Measurements from ENCODE around the gene SMPD1. TPM values are rescaled to one million over a fixed set of nuclear protein-coding genes. Genes with fewer than 3 reads are reported as not detected.

SMPD1 gene
- total and polyA plus RNA-seq, 2 experiments from 2014 or later, result 0.76 to 0.97 TPM

DNA sequence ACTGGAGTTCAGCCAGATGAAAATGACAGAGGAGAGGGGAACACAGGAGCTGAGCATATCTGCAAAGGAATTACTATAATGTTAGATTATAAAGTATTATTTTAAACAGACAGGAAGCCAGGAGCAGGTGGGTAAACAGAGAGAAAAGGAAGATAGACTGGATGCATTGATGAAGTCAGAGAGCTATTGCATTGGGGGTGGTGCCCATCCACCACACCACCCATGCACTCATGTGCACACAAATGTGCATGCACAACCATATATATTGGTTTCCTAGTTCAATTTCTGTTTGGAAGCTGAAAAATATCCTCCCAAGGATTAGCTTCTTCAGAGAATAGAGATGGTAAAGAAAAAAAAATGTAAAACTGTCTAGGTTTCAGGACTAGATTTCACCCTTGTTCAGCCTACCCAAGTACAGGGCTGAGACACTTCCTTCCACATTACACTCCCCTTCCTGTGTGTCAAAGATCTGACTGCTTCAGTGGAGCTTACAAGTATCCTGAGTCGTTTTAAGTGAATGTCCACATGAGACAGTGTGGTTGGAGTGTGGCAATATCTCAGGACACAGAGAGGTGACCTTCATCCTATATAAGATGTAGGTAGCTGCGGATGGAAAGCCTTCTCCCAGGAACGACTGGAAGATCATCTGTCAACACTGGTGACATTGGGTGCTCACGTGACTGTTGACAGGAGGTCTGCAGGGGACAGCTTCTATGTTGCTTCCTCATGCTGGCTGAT is 12.2 kb upstream of the SMPD1 start (continued):
- TF ChIP-seq, protein P1, sequence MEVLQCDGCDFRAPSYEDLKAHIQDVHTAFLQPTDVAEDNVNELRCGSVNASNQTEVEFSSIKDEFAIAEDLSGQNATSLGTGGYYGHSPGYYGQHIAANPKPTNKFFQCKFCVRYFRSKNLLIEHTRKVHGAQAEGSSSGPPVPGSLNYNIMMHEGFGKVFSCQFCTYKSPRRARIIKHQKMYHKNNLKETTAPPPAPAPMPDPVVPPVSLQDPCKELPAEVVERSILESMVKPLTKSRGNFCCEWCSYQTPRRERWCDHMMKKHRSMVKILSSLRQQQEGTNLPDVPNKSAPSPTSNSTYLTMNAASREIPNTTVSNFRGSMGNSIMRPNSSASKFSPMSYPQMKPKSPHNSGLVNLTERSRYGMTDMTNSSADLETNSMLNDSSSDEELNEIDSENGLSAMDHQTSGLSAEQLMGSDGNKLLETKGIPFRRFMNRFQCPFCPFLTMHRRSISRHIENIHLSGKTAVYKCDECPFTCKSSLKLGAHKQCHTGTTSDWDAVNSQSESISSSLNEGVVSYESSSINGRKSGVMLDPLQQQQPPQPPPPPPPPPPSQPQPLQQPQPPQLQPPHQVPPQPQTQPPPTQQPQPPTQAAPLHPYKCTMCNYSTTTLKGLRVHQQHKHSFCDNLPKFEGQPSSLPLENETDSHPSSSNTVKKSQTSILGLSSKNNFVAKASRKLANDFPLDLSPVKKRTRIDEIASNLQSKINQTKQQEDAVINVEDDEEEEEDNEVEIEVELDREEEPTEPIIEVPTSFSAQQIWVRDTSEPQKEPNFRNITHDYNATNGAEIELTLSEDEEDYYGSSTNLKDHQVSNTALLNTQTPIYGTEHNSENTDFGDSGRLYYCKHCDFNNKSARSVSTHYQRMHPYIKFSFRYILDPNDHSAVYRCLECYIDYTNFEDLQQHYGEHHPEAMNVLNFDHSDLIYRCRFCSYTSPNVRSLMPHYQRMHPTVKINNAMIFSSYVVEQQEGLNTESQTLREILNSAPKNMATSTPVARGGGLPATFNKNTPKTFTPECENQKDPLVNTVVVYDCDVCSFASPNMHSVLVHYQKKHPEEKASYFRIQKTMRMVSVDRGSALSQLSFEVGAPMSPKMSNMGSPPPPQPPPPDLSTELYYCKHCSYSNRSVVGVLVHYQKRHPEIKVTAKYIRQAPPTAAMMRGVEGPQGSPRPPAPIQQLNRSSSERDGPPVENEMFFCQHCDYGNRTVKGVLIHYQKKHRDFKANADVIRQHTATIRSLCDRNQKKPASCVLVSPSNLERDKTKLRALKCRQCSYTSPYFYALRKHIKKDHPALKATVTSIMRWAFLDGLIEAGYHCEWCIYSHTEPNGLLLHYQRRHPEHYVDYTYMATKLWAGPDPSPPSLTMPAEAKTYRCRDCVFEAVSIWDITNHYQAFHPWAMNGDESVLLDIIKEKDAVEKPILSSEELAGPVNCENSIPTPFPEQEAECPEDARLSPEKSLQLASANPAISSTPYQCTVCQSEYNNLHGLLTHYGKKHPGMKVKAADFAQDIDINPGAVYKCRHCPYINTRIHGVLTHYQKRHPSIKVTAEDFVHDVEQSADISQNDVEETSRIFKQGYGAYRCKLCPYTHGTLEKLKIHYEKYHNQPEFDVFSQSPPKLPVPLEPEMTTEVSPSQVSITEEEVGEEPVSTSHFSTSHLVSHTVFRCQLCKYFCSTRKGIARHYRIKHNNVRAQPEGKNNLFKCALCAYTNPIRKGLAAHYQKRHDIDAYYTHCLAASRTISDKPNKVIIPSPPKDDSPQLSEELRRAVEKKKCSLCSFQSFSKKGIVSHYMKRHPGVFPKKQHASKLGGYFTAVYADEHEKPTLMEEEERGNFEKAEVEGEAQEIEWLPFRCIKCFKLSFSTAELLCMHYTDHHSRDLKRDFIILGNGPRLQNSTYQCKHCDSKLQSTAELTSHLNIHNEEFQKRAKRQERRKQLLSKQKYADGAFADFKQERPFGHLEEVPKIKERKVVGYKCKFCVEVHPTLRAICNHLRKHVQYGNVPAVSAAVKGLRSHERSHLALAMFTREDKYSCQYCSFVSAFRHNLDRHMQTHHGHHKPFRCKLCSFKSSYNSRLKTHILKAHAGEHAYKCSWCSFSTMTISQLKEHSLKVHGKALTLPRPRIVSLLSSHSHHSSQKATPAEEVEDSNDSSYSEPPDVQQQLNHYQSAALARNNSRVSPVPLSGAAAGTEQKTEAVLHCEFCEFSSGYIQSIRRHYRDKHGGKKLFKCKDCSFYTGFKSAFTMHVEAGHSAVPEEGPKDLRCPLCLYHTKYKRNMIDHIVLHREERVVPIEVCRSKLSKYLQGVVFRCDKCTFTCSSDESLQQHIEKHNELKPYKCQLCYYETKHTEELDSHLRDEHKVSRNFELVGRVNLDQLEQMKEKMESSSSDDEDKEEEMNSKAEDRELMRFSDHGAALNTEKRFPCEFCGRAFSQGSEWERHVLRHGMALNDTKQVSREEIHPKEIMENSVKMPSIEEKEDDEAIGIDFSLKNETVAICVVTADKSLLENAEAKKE (CRISPR knock-in tag; IDR thresholded peaks at IDR 0.05), result no peak
- TF ChIP-seq NANOG (IDR thresholded peaks at IDR 0.05; ENCODE audit: borderline replicate concordance), result no peak

DNA sequence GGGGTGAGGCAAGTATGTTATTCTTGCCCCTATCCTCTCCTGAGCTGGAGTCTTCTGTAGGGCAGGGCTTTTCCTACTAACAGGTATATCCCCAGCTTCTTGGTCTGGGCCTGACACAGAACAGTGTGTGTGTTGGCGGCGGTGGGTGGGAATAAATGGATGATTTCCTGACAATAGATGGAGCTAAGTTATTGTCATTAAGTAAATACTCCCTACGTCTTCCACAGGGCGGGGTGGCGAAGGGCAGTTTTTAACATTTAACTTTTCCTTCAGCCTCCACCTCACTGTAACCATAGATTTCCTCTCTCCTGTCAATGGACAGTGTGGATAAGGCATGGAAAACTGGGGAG is 11.7 kb upstream of the SMPD1 start:
- Histone ChIP-seq H4K20me1 (replicated peaks; ENCODE audit: insufficient read depth) (no peaks in the 10 kb centered on the region), H3K27ac (ENCODE audit: low read depth) (no peak overlapping the region), H3K27me3 (ENCODE audit: insufficient read depth) (no peaks in the 10 kb centered on the region), H3K79me2 (replicated peaks; ENCODE audit: insufficient read depth) (no peaks in the 10 kb centered on the region), H3K9me2 (ENCODE audit: insufficient read depth) (no peaks in the 10 kb centered on the region), H3K4me1 (ENCODE audit: insufficient read depth) (peaks cover 12% of the 10 kb centered on the region), H2AFZ (no peak overlapping the region), H3K36me3 (ENCODE audit: insufficient read depth) (no peaks in the 10 kb centered on the region), H3F3A (replicated peaks; ENCODE audit: low read depth) (peaks cover 3% of the 10 kb centered on the region; the same call in 1 of the 2 replicates), H3K4me2 (no peak overlapping the region), H3K4me3 (no peak overlapping the region)
- DNase-seq (ENCODE audit: low spot score), result no peak
- no peak overlapping the region for H3K27ac Mint-ChIP-seq
- no peak overlapping the region for H3K4me3 Mint-ChIP-seq
- H3K9me3 Mint-ChIP-seq, result no peaks in the 10 kb centered on the region
- no peak for ATAC-seq
- H3K4me1 Mint-ChIP-seq, result peaks cover 16% of the 10 kb centered on the region
- no peaks in the 10 kb centered on the region for H3K36me3 Mint-ChIP-seq (ENCODE audit: low read depth)
- no peaks in the 10 kb centered on the region for H3K27me3 Mint-ChIP-seq (ENCODE audit: insufficient read depth, low read depth, poor library complexity)
- TF ChIP-seq EZH2phosphoT487 (IDR thresholded peaks at IDR 0.05; ENCODE audit: unreplicated experiment), result no peak
- TF ChIP-seq STAT1 (IDR thresholded peaks at IDR 0.05; ENCODE audit: unreplicated experiment), result no peak
- TF ChIP-seq, protein P1 (CRISPR knock-in tag; IDR thresholded peaks at IDR 0.05), result no peak
- TF ChIP-seq ZNF114 (CRISPR knock-in tag; IDR thresholded peaks at IDR 0.05), result no peak
- TF ChIP-seq, protein P2, sequence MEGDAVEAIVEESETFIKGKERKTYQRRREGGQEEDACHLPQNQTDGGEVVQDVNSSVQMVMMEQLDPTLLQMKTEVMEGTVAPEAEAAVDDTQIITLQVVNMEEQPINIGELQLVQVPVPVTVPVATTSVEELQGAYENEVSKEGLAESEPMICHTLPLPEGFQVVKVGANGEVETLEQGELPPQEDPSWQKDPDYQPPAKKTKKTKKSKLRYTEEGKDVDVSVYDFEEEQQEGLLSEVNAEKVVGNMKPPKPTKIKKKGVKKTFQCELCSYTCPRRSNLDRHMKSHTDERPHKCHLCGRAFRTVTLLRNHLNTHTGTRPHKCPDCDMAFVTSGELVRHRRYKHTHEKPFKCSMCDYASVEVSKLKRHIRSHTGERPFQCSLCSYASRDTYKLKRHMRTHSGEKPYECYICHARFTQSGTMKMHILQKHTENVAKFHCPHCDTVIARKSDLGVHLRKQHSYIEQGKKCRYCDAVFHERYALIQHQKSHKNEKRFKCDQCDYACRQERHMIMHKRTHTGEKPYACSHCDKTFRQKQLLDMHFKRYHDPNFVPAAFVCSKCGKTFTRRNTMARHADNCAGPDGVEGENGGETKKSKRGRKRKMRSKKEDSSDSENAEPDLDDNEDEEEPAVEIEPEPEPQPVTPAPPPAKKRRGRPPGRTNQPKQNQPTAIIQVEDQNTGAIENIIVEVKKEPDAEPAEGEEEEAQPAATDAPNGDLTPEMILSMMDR (conservative IDR thresholded peaks at IDR 0.05; ENCODE audit: low read depth in 2 of 2), result no peak
- TF ChIP-seq NANOG (IDR thresholded peaks at IDR 0.05; ENCODE audit: borderline replicate concordance), result no peak
- TF ChIP-seq JUNB (IDR thresholded peaks at IDR 0.05; ENCODE audit: unreplicated experiment), result no peak

All from GM23338 (cell line).